HG03558 (cell line): ENCODE results near the gene ANGEL1.
A peak's percentile ranks its signal among the peaks of the same experiment; 100 is the strongest.

Experiments
- ATAC-seq: cut with Tn5 transposase; IDR thresholded peaks from one replicate; pipeline ENCODE4 v1.9.1; 2021; ENCODE audit warnings: moderate number of reproducible peaks; ENCODE audit not compliant: unreplicated experiment; ENCODE audit errors: extremely low read depth

Gene ANGEL1

GRCh38 chr14:76812422-76813383, at the start of gene ANGEL1:
ANGEL1 (minus strand) TSS chr14:76812882; CDS start chr14:76812827, 55 bp downstream.
- peak; percentile 71 for ATAC-seq

DNA sequence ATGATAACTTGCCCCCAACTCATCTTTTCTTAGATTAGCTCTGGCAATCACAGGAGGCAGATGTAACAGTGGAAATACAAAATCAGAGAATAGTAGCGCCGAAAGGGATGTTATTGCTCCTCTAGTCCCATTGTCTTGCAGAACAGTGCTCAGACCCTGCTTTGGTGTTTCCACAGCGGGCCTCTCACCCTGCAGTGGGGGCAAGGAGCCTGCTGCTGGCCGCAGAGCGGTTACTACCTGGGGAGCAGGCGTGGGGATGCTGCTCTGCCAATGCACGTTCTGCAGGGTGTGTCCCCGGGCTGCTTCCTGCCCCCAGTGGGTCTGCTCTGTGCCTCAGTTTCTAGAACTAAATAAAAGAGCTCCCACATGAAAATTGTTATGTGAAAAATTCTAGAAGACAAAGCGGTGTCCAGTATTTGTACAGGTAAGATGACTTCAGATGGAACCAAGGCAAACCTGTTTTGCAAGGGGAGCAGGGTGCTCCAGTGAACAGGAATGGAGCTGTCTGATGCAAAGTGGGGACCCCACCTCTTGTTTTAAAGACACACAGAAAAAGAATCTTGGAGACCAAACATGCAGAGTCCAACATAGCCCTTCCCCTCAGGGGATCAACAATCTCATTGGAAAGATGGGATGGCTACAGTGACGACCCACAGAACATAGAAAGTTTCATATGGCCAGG, 49.0 kb upstream of the ANGEL1 start:
- ATAC-seq: no peak

DNA sequence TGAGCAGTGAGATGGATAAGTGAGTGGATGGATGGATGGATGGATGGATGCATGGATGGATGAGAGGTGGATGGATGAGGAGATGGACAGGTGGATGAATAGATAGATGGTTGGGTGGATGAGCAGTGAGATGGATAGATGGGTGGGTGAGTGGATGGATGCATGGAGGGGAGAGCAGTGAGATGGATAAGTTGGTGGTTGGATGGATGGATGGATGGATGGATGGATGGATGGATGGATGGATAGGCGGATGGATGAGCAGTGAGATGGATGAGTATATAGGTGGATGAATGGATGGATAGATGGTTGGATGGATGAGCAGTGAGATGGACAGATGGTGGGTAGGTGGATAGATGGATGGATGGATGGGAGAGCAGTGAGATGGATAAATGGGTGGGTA, 44.1 kb upstream of the ANGEL1 start:
- no peak for ATAC-seq

- no peak for ATAC-seq
Observed at GRCh38 chr14:76855066-76855465, 42.4 kb upstream of the ANGEL1 start.

DNA sequence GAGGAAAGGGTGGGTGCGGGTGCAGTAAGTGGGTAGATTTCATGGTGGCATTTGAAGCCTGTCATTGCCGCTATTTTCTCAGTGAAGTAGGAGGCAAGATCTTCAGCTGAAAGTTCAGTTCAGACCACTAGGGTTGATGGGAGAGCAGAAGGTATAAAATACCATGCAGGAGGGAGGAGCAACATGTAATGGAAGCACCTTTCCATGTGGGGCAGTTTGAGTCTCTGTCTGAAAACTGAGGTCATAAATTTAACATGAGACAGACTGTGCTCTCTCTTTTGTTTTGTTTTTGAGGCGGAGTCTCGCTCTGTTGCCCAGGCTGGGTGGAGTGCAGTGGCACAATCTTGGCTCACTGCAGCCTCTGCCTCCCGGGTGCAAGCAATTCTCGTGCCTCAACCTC, 36.2 kb upstream of the ANGEL1 start:
- no peak for ATAC-seq

DNA sequence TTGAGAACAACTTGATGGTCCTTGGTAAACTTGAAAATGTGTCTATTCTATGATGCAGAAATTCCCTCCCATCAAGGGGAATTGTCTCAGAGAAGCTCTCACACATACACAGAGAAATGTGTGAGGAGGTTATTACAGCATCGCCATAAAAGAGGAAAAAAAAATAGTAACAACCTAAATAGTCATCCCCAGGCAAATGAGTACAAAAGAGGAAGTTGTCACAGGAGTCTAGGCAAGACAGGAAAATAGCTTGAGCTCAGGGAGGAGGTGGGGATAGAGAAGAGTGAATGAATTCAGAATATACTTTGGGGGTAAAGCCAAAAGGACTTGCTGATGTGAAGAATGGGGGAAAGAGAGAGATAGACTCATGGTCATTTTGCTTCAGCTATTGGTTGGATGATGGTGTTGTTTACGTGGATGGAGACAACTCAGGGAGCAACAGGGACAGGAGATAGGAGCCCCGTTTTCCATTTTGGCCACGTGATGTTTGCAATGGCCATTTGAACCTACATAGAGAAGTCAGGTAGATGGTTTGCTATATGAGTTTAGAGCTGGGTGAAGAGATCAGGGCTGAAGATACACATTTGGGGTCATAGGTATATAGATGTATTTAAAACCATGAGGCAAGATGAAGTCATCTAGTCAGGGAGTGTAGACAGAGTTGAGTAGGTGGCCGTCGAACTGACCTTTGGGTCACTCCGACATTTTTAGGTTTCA, 33.8 kb upstream of the ANGEL1 start:
- no peak for ATAC-seq

DNA sequence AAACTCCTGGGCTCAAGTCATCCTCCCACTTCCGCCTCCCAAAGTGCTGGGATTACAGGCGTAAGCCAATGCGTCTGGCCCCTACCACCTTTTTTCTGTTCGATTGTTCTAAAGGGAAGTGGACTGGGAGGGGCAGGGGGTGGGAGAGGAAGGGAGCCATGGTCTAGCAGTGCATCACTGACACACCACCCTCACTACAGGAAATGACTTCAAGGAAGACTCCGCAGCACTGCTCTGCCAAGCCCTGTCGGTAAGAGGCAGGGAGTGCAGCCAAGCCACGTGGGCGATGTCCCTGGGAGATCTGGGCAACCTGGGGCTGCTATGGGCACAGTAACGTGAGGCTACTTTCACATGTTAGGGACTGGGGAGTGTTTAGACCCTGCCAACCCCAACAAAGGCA, 31.5 kb upstream of the ANGEL1 start:
- ATAC-seq: no peak

DNA sequence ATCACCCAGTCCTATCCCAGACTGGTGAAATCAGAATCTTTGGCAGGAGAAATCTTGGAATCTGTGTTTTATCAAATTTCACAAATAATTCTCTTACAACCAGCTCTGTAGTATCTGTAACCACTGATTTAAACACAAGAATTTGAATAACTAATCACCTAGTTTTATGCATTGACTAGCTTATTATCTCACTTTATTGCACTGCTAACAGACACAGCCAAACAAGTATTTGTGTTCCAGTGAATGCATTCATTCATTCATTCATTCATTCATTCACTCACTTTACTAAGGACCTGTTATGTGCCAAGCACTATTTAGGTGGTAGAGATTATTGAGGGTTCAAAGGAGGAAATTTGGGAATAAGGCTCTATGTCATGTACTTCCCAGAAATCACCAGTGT, 29.7 kb upstream of the ANGEL1 start:
- no peak for ATAC-seq

- no peak for ATAC-seq
Observed at GRCh38 chr14:76837524-76837923, 24.8 kb upstream of the ANGEL1 start.

DNA sequence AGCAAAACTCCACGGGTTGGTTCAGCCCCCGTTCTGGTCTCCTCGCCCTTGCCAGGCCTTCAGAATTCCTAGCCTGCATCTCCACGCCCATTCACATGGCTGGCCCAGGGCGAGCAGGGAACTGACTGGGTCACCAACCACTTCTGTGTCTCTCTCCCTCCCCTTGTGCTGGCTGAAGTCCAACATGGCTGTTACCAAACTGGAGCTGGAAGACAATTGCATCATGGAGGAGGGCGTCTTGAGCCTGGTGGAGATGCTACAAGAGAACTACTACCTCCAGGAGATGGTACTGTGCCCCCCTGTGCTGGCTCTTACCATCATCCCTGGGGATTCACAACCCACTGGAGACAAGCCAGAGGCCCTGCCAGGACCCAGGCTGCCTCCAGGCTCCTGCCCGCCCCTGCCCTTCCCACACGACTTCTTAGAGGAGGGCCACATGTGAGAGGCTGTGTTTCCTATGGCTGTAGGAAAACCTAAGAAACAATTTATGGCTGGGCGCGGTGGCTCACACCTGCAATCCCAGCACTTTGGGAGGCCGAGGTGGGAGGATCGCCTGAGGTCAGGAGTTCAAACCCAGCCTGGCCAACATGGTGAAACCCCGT, 23.4 kb upstream of the ANGEL1 start:
- ATAC-seq: no peak

DNA sequence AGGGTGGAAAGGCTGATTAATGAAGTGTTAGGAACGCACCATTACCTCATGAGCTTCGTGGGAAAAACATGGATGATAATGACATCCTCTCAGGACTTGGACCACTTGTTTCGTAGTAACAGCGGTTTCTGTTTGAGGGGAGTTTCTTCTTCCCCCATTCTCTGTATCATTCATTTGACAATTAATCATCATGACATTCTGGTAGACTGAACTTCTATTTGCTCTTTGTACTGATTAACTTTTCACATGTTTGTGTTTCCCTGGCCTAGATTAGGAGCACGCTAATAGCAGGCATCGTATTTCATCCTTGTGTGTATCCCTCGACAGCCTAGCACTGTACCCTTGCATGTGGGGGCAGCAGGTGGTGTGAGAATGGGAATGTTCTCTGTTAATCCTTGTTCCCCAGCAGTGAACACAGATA, 21.6 kb upstream of the ANGEL1 start:
- ATAC-seq: no peak

DNA sequence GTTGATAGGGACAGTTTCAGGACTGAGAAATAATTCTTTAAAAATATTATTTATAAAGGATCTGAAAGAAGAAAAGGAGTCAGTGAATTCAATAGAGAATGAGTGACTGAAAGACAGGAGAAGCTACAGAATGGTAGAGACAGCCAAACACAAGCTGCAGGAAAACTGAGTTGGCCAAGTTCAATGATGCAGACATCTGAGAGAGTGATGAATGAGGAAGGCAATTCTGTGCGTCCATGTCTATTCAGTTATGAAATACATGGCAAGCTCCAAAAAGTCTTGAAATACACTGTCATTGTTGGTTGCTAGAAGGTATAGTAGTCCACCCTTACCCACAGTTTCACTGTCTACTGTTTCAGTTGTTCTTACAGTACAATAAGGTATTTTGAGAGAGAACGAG, 20.3 kb upstream of the ANGEL1 start:
- no peak for ATAC-seq

DNA sequence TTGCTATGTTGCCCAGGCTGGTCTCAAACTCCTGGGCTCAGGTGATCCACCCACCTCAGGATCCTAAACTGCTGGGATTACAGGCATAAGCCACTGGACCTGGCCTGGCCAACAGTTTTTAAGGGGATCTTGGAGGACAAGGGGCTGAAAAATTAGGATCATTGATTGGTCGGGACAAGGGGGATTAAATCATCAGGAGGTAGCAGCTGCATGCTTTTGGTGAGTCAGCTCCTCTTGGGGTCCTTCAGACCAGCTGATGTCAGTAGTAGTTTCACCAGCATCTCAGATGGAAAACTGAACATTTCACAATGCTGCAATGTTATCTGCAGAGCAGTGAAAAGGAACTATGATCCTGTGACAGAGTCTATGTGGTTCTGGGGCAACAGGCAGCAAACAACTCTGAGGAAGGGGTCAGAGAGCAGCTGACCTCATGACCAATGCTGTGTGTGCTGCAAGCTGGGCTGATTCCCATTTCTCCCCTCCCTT, 19.9 kb upstream of the ANGEL1 start:
- ATAC-seq: no peak

DNA sequence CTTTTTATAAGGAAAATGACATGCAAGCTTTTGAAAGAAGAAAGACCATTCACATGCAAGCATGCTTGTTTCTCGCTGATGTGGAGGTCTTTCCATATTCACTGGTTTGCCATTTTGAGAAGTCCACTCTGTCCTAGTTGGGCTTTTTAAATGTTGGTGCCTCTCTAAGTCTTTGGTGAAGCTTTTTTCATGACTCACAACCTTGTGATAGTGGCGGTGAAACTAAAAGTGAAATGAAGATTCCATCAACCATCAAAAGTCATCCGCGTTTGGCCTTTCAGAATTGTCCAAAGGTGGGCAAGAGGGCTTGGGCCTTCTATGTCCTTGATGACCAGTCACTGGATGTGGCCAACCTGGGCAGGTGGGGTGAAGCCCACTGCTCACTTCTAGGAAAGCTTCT, 17.9 kb upstream of the ANGEL1 start:
- ATAC-seq: no peak

- no peak for ATAC-seq
Observed at GRCh38 chr14:76829650-76830421, 17.2 kb upstream of the ANGEL1 start.

GRCh38 chr14:76829013-76829365, 16.3 kb upstream of the ANGEL1 start:
- ATAC-seq: no peak

DNA sequence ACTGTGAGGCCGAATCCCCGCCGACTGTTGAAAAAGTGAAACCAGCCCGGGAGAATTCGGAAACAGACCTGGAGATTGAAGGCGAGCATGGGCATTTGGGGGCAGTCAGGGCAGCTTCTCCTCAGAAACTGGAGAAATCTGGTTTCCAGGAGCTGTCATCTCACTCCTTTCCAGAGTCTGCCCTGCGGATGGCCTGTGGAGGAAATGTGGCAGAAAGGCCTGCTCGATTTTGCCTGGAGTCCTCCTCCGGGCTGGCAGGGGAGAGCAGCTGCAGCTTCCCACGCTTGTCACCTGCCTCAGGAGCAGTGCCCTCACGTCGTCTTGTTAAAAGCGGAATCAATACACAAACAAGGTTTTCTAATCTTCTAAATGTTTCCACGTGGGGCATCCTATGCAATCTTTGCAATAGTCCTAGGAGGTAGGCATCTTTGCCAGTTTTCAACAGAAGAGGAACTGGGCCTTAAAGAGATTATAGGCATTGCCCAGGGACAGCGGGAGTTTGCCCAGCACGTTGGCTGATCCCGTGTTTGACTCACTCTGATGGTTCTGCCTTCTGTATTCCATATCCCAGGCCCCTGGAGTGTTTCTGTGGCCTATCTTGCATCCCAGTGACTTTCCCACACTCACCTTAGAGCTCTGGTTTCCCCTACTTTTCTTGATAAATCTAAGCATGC, 15.8 kb upstream of the ANGEL1 start:
- ATAC-seq: no peak

- ATAC-seq: no peak
Observed at GRCh38 chr14:76827696-76828296, 15.1 kb upstream of the ANGEL1 start.

DNA sequence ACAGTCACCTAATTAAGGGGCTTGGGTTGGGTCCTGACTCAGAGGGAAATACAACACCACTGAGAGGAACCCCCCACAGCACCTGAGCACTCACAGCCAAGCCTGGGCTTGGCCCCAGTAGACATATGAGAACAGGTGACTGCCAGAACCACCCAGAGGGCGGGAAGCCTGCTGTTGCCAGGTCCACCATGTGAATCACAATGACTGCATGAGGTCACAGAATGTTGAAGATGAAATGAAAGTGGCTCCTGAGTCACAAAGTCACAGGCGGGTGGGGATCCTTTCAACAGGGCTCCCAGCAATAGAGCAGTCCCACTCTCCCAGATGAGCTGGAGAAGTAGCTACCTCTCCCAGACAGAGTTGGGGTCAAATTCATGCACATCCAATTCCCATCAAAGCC, 13.4 kb upstream of the ANGEL1 start, which contains the start of gene LRRC74A:
TSS of gene LRRC74A (plus strand) at position 287 of the 400 bp plus-strand sequence. CDS start 290 bp downstream, outside the sequence.
- no peak for ATAC-seq
